Epithelial cell of esophagus (primary cell): Measurements from ENCODE around the gene SMIM7.

Source experiments
- DNase-seq: peaks from one replicate; pipeline ENCODE4 v3.0.0; 2010; ENCODE audit warnings: low read depth
- H3K4me3 ChIP-seq: 2 replicates; pipeline ENCODE4 v1.5.1; 2011; ENCODE audit warnings: mild to moderate bottlenecking, low read length, control low read depth
- CTCF ChIP-seq: IDR thresholded peaks from 2 replicates; pipeline ENCODE4 v1.5.1; 2011; ENCODE audit warnings: low read depth, mild to moderate bottlenecking, low read length, control low read depth, inconsistent platforms; ENCODE audit not compliant: insufficient read depth; ENCODE audit errors: missing control alignments

Gene SMIM7

DNA sequence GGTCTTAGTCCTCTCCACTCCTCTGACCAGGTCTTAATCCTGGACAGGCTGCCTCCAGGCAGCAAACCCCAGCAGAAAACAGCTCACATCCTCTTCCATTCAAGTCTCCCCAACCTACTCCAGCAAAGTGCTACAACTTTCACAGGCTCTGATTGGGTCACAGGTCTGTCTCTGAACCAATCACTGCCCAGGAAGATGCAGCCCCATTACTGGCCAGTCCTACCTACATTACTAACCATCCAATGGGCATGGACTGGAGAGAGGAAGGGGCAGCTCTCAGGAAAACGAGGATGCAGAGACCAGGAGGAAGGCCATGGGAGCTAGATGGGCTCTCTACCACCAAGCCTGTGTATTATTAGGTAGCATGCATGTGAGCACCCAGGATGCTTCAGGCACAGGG lies 44.1 kb downstream of the SMIM7 start:
- no peak overlapping the region for H3K4me3 ChIP-seq
- TF ChIP-seq CTCF: no peak
- peak; percentile 19 for DNase-seq

- H3K4me3 ChIP-seq: no peak overlapping the region
- TF ChIP-seq CTCF: no peak
- DNase-seq: peak; percentile 72
Measured at GRCh38 chr19:16614941-16615340, 45.0 kb downstream of the SMIM7 start.

GRCh38 chr19:16613841-16614240 lies 46.1 kb downstream of the SMIM7 start:
- DNase-seq: no peak
- H3K4me3 ChIP-seq: no peak overlapping the region
- TF ChIP-seq CTCF: no peak

DNA sequence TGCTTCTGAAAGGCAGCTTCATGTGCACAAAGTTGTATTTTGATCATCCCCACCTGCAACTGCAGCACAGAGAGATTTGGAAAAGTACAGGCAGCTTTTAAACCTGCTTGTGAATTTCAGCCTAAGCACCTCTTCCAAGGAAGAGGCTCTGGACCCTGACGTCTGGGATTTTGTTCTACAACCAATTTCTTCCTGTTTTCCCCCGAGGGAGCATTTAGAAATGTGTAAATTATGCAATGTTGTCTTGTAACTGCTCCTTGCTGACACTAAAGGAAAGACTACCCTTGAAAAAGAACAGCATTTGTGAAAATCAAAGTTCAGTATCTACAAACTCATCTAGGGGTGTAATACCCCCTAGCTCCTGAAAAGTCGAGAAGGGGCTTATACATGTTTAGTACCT lies 47.3 kb downstream of the SMIM7 start:
- no peak overlapping the region for H3K4me3 ChIP-seq
- DNase-seq: no peak

DNA sequence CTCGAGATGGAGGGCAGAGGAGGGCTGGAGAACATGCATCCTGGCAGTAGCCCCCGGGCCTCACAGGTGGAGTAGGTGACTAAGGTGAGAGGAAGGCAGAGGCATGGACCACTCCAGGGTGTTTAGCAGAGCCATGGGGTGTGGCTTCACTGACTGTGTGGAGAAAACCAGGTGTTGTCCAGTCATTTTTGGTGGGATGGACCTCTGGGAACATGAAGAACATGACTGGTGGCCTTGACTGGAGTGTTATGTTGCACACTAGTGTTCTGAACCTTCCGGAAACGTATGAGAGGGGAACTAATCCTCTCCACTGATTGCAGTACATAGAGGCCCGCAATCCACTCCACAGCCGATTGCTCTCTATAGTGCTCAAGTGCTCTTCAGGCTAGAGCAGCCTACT lies 48.8 kb downstream of the SMIM7 start:
- H3K4me3 ChIP-seq: no peak overlapping the region
- peak; percentile 25 for DNase-seq
- TF ChIP-seq CTCF: no peak

More for the DNA sequence above, 47.3 kb downstream of the SMIM7 start:
- TF ChIP-seq CTCF: no peak

DNA sequence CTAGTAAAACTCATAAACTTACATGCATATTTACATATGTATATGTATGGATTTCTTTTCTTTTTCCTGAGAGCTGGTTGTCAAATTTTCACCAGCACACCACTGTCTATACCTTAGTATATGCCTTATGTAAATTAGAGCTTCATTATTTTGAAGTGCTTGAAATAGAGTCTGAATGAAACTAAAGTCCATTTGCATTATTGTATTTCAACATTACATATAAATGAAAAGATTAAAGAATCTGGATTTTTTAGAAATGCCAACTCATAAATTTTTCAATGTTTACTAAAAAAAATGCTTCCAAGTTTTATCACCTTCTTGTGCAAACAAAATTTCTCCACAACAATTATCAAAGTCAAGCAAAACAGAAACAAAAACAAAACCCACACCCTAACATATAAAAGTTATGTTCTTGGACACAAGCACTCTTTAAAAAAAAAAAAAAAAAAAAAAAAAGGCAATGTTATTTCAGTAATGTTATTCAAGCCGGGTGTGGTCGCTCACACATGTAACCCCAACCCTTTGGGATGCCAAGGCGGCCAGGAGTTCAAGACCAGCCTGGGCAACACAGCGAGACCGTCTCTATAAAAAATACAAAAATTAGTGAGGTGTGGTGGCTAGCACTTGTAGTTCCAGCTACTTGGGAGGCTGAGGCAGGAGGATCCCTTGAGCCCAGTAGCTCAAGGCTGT lies 50.3 kb downstream of the SMIM7 start:
- TF ChIP-seq CTCF: no peak
- no peak overlapping the region for H3K4me3 ChIP-seq
- no peak for DNase-seq

GRCh38 chr19:16608290-16608739 lies 51.6 kb downstream of the SMIM7 start:
- no peak overlapping the region for H3K4me3 ChIP-seq
- no peak for TF ChIP-seq CTCF
- DNase-seq: peak; percentile 66
